Measurements from ENCODE around the gene ZNF506.
"Not testable (repeated sequence)": the region's sequence is repeated elsewhere in the genome, so short reads cannot be mapped to it uniquely, and the experiment has no call there.

Gene ZNF506

GRCh38 chr19:19820774-19821320 lies 703 bp downstream of the ZNF506 start:
- H3K36me3 ChIP-seq, result peaks cover 17% of the 10 kb centered on the region
- no peaks in the 10 kb centered on the region for H3K4me1 ChIP-seq
- no peak for DNase-seq
- peak overlapping the region; percentile 96 for H3K4me3 ChIP-seq (ENCODE audit: low read depth, low read length)
- TF ChIP-seq CTCF (IDR thresholded peaks at IDR 0.05; ENCODE audit: low read depth, low read length), result no peak
- no peaks in the 10 kb centered on the region for H3K27me3 ChIP-seq
- H3K9me3 ChIP-seq, result no peaks in the 10 kb centered on the region; the same call in 1 of the 2 replicates

GRCh38 chr19:19817357-19817756 lies 4.2 kb downstream of the ZNF506 start:
- Histone ChIP-seq H3K9me3 (no peaks in the 10 kb centered on the region; the same call in 1 of the 2 replicates), H3K4me1 (no peaks in the 10 kb centered on the region), H3K36me3 (peaks cover 20% of the 10 kb centered on the region), H3K4me3 (ENCODE audit: low read depth, low read length) (no peak overlapping the region), H3K27me3 (no peaks in the 10 kb centered on the region)
- no peak for DNase-seq
- no peak for TF ChIP-seq CTCF (IDR thresholded peaks at IDR 0.05; ENCODE audit: low read depth, low read length)

GRCh38 chr19:19816679-19817078 lies 4.9 kb downstream of the ZNF506 start:
- DNase-seq, result no peak
- H3K36me3 ChIP-seq, result peaks cover 20% of the 10 kb centered on the region
- H3K27me3 ChIP-seq, result no peaks in the 10 kb centered on the region
- H3K9me3 ChIP-seq, result no peaks in the 10 kb centered on the region; the same call in 1 of the 2 replicates
- H3K4me1 ChIP-seq, result no peaks in the 10 kb centered on the region
- no peak overlapping the region for H3K4me3 ChIP-seq (ENCODE audit: low read depth, low read length)
- no peak for TF ChIP-seq CTCF (IDR thresholded peaks at IDR 0.05; ENCODE audit: low read depth, low read length)

GRCh38 chr19:19811999-19812398 lies 9.6 kb downstream of the ZNF506 start:
- H3K9me3 ChIP-seq, H3K27me3 ChIP-seq: not testable (repeated sequence)

GRCh38 chr19:19805480-19805879 lies 16.1 kb downstream of the ZNF506 start:
- DNase-seq, result no peak

More at GRCh38 chr19:19811999-19812398, 9.6 kb downstream of the ZNF506 start:
- not testable (repeated sequence) for DNase-seq; H3K36me3 ChIP-seq; H3K4me1 ChIP-seq; H3K4me3 ChIP-seq (ENCODE audit: low read depth, low read length)

GRCh38 chr19:19788015-19788414 lies 33.5 kb downstream of the ZNF506 start:
- Histone ChIP-seq H3K27me3 (no peaks in the 10 kb centered on the region), H3K4me1 (no peaks in the 10 kb centered on the region), H3K4me3 (ENCODE audit: low read depth, low read length) (no peak overlapping the region), H3K9me3 (no peaks in the 10 kb centered on the region), H3K36me3 (peaks cover 36% of the 10 kb centered on the region)
- no peak for DNase-seq
- TF ChIP-seq CTCF (IDR thresholded peaks at IDR 0.05; ENCODE audit: low read depth, low read length), result no peak

More at GRCh38 chr19:19805480-19805879, 16.1 kb downstream of the ZNF506 start:
- Histone ChIP-seq H3K9me3 (no peaks in the 10 kb centered on the region; the same call in 1 of the 2 replicates), H3K4me1 (no peaks in the 10 kb centered on the region), H3K27me3 (no peaks in the 10 kb centered on the region), H3K4me3 (ENCODE audit: low read depth, low read length) (no peak overlapping the region), H3K36me3 (peaks cover 38% of the 10 kb centered on the region)
- no peak for TF ChIP-seq CTCF (IDR thresholded peaks at IDR 0.05; ENCODE audit: low read depth, low read length)

GRCh38 chr19:19785476-19785875 lies 36.1 kb downstream of the ZNF506 start:
- H3K9me3 ChIP-seq; DNase-seq; H3K27me3 ChIP-seq; H3K4me1 ChIP-seq; H3K4me3 ChIP-seq (ENCODE audit: low read depth, low read length): not testable (repeated sequence)
- H3K36me3 ChIP-seq, result peaks cover 21% of the 10 kb centered on the region

All from BE2C (cell line).